ENCODE measurements around the gene CAVIN2.

The CAVIN2 gene

GRCh38 chr2:191832668-191833067 lies 14.2 kb downstream of the CAVIN2 start:
- Histone ChIP-seq H4K20me1 (ENCODE audit: low read depth, low read length) (no peaks in the 10 kb centered on the region), H2AFZ (ENCODE audit: low read depth, low read length, severe bottlenecking) (no peak overlapping the region), H3K27ac (ENCODE audit: low read depth, low read length) (no peak overlapping the region), H3K9ac (ENCODE audit: low read length) (no peak overlapping the region), H3K79me2 (ENCODE audit: insufficient read depth, low read length) (no peaks in the 10 kb centered on the region), H3K9me3 (ENCODE audit: insufficient read depth, low read length) (no peaks in the 10 kb centered on the region), H3K4me2 (ENCODE audit: low read depth, low read length, poor library complexity, severe bottlenecking) (no peak overlapping the region), H3K9me2 (replicated peaks; ENCODE audit: insufficient read depth, low read length) (no peaks in the 10 kb centered on the region), H3K27me3 (ENCODE audit: low read length) (no peaks in the 10 kb centered on the region), H3K4me3 (ENCODE audit: insufficient read depth, low read length, poor library complexity, severe bottlenecking) (no peak overlapping the region), H3F3A (ENCODE audit: insufficient read depth) (no peaks in the 10 kb centered on the region), H3K36me3 (ENCODE audit: low read length) (no peaks in the 10 kb centered on the region)
- TF ChIP-seq EZH2phosphoT487 (conservative IDR thresholded peaks at IDR 0.05; ENCODE audit: low read length): no peak
- no peak for TF ChIP-seq CTCF (IDR thresholded peaks at IDR 0.05; ENCODE audit: insufficient read depth, low read length, poor library complexity, severe bottlenecking)

- Histone ChIP-seq H3K36me3 (ENCODE audit: low read length) (no peaks in the 10 kb centered on the region), H3K9ac (ENCODE audit: low read length) (no peak overlapping the region), H3K9me3 (ENCODE audit: insufficient read depth, low read length) (no peaks in the 10 kb centered on the region), H3K27me3 (ENCODE audit: low read length) (no peaks in the 10 kb centered on the region), H3K9me2 (replicated peaks; ENCODE audit: insufficient read depth, low read length) (no peaks in the 10 kb centered on the region), H3K27ac (ENCODE audit: low read depth, low read length) (no peak overlapping the region), H2AFZ (ENCODE audit: low read depth, low read length, severe bottlenecking) (no peak overlapping the region), H3F3A (ENCODE audit: insufficient read depth) (no peaks in the 10 kb centered on the region), H4K20me1 (ENCODE audit: low read depth, low read length) (no peaks in the 10 kb centered on the region), H3K4me2 (ENCODE audit: low read depth, low read length, poor library complexity, severe bottlenecking) (no peak overlapping the region), H3K79me2 (ENCODE audit: insufficient read depth, low read length) (no peaks in the 10 kb centered on the region), H3K4me3 (ENCODE audit: insufficient read depth, low read length, poor library complexity, severe bottlenecking) (no peak overlapping the region)
- TF ChIP-seq EZH2phosphoT487 (conservative IDR thresholded peaks at IDR 0.05; ENCODE audit: low read length) (no peak), CTCF (IDR thresholded peaks at IDR 0.05; ENCODE audit: insufficient read depth, low read length, poor library complexity, severe bottlenecking) (no peak)
Observed at GRCh38 chr2:191831410-191831994, 15.4 kb downstream of the CAVIN2 start.

- Histone ChIP-seq H3K79me2 (ENCODE audit: insufficient read depth, low read length) (no peaks in the 10 kb centered on the region), H3K27ac (ENCODE audit: low read depth, low read length) (no peak overlapping the region), H3K27me3 (ENCODE audit: low read length) (no peaks in the 10 kb centered on the region), H3F3A (ENCODE audit: insufficient read depth) (no peaks in the 10 kb centered on the region), H4K20me1 (ENCODE audit: low read depth, low read length) (no peaks in the 10 kb centered on the region), H3K4me2 (ENCODE audit: low read depth, low read length, poor library complexity, severe bottlenecking) (no peak overlapping the region), H3K4me3 (ENCODE audit: insufficient read depth, low read length, poor library complexity, severe bottlenecking) (no peak overlapping the region), H3K9ac (ENCODE audit: low read length) (no peak overlapping the region), H3K36me3 (ENCODE audit: low read length) (no peaks in the 10 kb centered on the region), H2AFZ (ENCODE audit: low read depth, low read length, severe bottlenecking) (no peak overlapping the region), H3K9me3 (ENCODE audit: insufficient read depth, low read length) (no peaks in the 10 kb centered on the region), H3K9me2 (replicated peaks; ENCODE audit: insufficient read depth, low read length) (no peaks in the 10 kb centered on the region)
- TF ChIP-seq EZH2phosphoT487 (conservative IDR thresholded peaks at IDR 0.05; ENCODE audit: low read length) (no peak), CTCF (IDR thresholded peaks at IDR 0.05; ENCODE audit: insufficient read depth, low read length, poor library complexity, severe bottlenecking) (no peak)
Observed at GRCh38 chr2:191824398-191824797, 22.5 kb downstream of the CAVIN2 start.

All from SU-DHL-6 (cell line).